Measurements from ENCODE around the gene TCN1.

DNA sequence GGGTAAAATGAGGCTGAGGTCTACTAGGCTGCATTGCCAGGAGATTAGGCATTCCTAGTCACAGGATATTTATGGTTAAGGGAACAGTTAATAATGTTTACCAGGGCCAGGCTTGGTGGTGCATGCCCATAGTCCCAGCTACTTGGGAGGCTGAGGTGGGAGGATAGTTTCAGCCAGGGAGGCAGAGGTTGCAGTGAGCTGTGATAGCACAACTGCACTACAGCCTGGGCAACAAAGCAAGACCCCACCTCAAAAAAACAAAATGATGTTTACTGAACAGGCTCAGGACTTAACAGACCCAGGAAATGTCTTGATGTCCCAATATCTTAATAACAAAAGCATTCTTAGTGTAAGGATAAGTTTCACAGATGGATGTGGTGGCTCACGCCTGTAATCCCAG, 52.9 kb downstream of the TCN1 start:
- TF ChIP-seq, protein P1, sequence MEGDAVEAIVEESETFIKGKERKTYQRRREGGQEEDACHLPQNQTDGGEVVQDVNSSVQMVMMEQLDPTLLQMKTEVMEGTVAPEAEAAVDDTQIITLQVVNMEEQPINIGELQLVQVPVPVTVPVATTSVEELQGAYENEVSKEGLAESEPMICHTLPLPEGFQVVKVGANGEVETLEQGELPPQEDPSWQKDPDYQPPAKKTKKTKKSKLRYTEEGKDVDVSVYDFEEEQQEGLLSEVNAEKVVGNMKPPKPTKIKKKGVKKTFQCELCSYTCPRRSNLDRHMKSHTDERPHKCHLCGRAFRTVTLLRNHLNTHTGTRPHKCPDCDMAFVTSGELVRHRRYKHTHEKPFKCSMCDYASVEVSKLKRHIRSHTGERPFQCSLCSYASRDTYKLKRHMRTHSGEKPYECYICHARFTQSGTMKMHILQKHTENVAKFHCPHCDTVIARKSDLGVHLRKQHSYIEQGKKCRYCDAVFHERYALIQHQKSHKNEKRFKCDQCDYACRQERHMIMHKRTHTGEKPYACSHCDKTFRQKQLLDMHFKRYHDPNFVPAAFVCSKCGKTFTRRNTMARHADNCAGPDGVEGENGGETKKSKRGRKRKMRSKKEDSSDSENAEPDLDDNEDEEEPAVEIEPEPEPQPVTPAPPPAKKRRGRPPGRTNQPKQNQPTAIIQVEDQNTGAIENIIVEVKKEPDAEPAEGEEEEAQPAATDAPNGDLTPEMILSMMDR (IDR thresholded peaks at IDR 0.05) = no peak
- TF ChIP-seq POLR2A (IDR thresholded peaks at IDR 0.05) = no peak
- no peak for TF ChIP-seq POLR2AphosphoS5 (IDR thresholded peaks at IDR 0.05)
- TF ChIP-seq EP300 (IDR thresholded peaks at IDR 0.05) = no peak

All from suprapubic skin (tissue), 4 donors.